Measurements from ENCODE around the gene PBX1.

GRCh38 chr1:164843743-164844500 lies 284.9 kb downstream of the PBX1 start:
- TF ChIP-seq CTCF (optimal IDR thresholded peaks at IDR 0.05 in 1 of 3, IDR thresholded peaks at IDR 0.05 in 1 of 3, conservative IDR thresholded peaks at IDR 0.05 in 1 of 3; ENCODE audit: extremely low read depth in 1 of 3, insufficient read depth in 2 of 3, low read length in 3 of 3) (no peak), EZH2 (IDR thresholded peaks at IDR 0.05; ENCODE audit: low read length) (no peak)
